ENCODE measurements around the gene CHST10.
"Not testable (repeated sequence)": the region's sequence is repeated elsewhere in the genome, so short reads cannot be mapped to it uniquely, and the experiment has no call there.

CHST10 gene

GRCh38 chr2:100344433-100344832 lies 73.0 kb downstream of the CHST10 start:
- no peak for DNase-seq (ENCODE audit: low read depth, low spot score)
- no peak overlapping the region for H3K27ac ChIP-seq

- not testable (repeated sequence) for H3K27ac ChIP-seq; DNase-seq (ENCODE audit: low read depth, low spot score)
These were observed 75.0 kb downstream of the CHST10 start for GRCh38 chr2:100342466-100342865.
